IMR-90 (cell line): ENCODE measurements around the gene DCST2. TPM values are rescaled to one million over a fixed set of nuclear protein-coding genes. Genes with fewer than 3 reads are reported as not detected.

Experiments used
- ATAC-seq: fragments of 200-7000 bp; cut with Tn5 transposase; 2 replicates; pipeline ENCODE4 v1.9.1; 2020; ENCODE audit warnings: low read depth, mild to moderate bottlenecking, moderate library complexity
- BruUV-seq: library from RNA; stranded (reverse); fragments of 400-500 nt; replicated peaks from 2 replicates; lab custom pipeline; 2021; lab: Mats Ljungman, UMichigan
- CTCF ChIA-PET: fragments of 300-600 bp; formaldehyde crosslinking; extraction: SDS; loops from one replicate; lab custom pipeline; 2021; ENCODE audit warnings: antibody characterized with exemption; lab: Yijun Ruan, JAX
- POLR2A ChIA-PET: fragments of 300-600 bp; sonication (Branson Sonifier 250); formaldehyde crosslinking; loops from one replicate; lab custom pipeline; 2022; ENCODE audit warnings: antibody characterized with exemption; ENCODE audit not compliant: unreplicated experiment; lab: Charles Lee
- DNase-seq: peaks from one replicate; pipeline ENCODE4 v3.0.0; 2013
- H2AFZ ChIP-seq: replicated peaks from 2 replicates; pipeline ENCODE3; 2013; ENCODE audit warnings: low read length, mild to moderate bottlenecking; ENCODE audit not compliant: poor library complexity
- H2AK5ac ChIP-seq: 2 replicates; pipeline ENCODE4 v1.6.1; 2013; ENCODE audit warnings: low read depth, low read length, inconsistent platforms
- H2AK9ac ChIP-seq: replicated peaks from 2 replicates; pipeline ENCODE3; 2013; ENCODE audit warnings: mild to moderate bottlenecking, low read depth, low read length, moderate library complexity; ENCODE audit not compliant: poor library complexity
- H2BK120ac ChIP-seq: 2 replicates; pipeline ENCODE4 v1.6.1; 2013; ENCODE audit warnings: low read depth, low read length, inconsistent platforms
- H2BK15ac ChIP-seq: 3 replicates; pipeline ENCODE4 v1.6.1; 2013; ENCODE audit warnings: low read depth, low read length, inconsistent platforms
- H2BK20ac ChIP-seq: 2 replicates; pipeline ENCODE4 v1.6.1; 2013; ENCODE audit warnings: low read depth, mild to moderate bottlenecking, inconsistent platforms, low read length, moderate library complexity
- H2BK5ac ChIP-seq: 2 replicates; pipeline ENCODE4 v1.6.1; 2013; ENCODE audit warnings: mild to moderate bottlenecking, low read depth, low read length, inconsistent platforms; ENCODE audit not compliant: poor library complexity, severe bottlenecking
- H3K14ac ChIP-seq: replicated peaks from 2 replicates; pipeline ENCODE4 v1.6.1; 2013; ENCODE audit warnings: low read depth, low read length, inconsistent platforms
- H3K18ac ChIP-seq: 2 replicates; pipeline ENCODE4 v1.6.1; 2013; ENCODE audit warnings: low read depth, low read length, control low read depth
- H3K23ac ChIP-seq: 2 replicates; pipeline ENCODE4 v1.6.1; 2013; ENCODE audit warnings: low read depth, low read length, inconsistent platforms
- H3K27ac ChIP-seq: 2 replicates; pipeline ENCODE4 v1.5.1; 2013; ENCODE audit warnings: mild to moderate bottlenecking, control low read depth, low read length; ENCODE audit not compliant: insufficient read depth
- H3K27me3 ChIP-seq: 2 replicates; pipeline ENCODE4 v1.6.1; 2013; ENCODE audit warnings: low read length; ENCODE audit not compliant: control insufficient read depth, insufficient read depth
- H3K36me3 ChIP-seq: 2 replicates; pipeline ENCODE4 v1.6.1; 2013; ENCODE audit warnings: low read length, mixed read lengths; ENCODE audit not compliant: control insufficient read depth, insufficient read depth
- H3K4ac ChIP-seq: 2 replicates; pipeline ENCODE4 v1.6.1; 2013; ENCODE audit warnings: low read depth, low read length, inconsistent platforms
- H3K4me1 ChIP-seq: 2 replicates; pipeline ENCODE4 v1.6.1; 2013; ENCODE audit warnings: low read length, mixed read lengths; ENCODE audit not compliant: control insufficient read depth, insufficient read depth
- H3K4me2 ChIP-seq: 2 replicates; pipeline ENCODE4 v1.6.1; 2013; ENCODE audit warnings: low read depth, mild to moderate bottlenecking, control low read depth, low read length, moderate library complexity
- H3K4me3 ChIP-seq: 2 replicates; pipeline ENCODE4 v1.5.1; 2013; ENCODE audit warnings: low read depth, mild to moderate bottlenecking, control low read depth, low read length, moderate library complexity; ENCODE audit not compliant: insufficient read depth
- H3K56ac ChIP-seq: 2 replicates; pipeline ENCODE4 v1.6.1; 2013; ENCODE audit warnings: low read length, inconsistent platforms; ENCODE audit not compliant: insufficient read depth; ENCODE audit errors: extremely low read depth
- H3K79me1 ChIP-seq, 2 experiments: 2 replicates each; pipeline ENCODE4 v1.6.1; 2013; ENCODE audit warnings: low read length in 2 of 2, inconsistent platforms in 1 of 2, low read depth in 1 of 2
- H3K9ac ChIP-seq: 2 replicates; pipeline ENCODE4 v1.6.1; 2013; ENCODE audit warnings: low read depth, low read length, control low read depth
- H3K9me1 ChIP-seq: 2 replicates; pipeline ENCODE4 v1.6.1; 2013; ENCODE audit warnings: low read length, inconsistent platforms; ENCODE audit not compliant: insufficient read depth
- H3K9me3 ChIP-seq: 2 replicates; pipeline ENCODE4 v1.6.1; 2013; ENCODE audit warnings: low read length; ENCODE audit not compliant: control insufficient read depth, insufficient read depth
- H4K20me1 ChIP-seq: 2 replicates; pipeline ENCODE4 v1.6.1; 2013; ENCODE audit warnings: low read length, inconsistent platforms; ENCODE audit not compliant: insufficient read depth
- H4K5ac ChIP-seq: 2 replicates; pipeline ENCODE4 v1.6.1; 2013; ENCODE audit warnings: mild to moderate bottlenecking, low read depth, low read length, control low read depth
- H4K8ac ChIP-seq, 2 experiments: 2 replicates each; pipeline ENCODE4 v1.6.1; 2013; ENCODE audit warnings: low read depth in 2 of 2, low read length in 2 of 2, control low read depth in 1 of 2, inconsistent platforms in 1 of 2
- H4K91ac ChIP-seq: 2 replicates; pipeline ENCODE4 v1.6.1; 2013; ENCODE audit warnings: low read depth, low read length, inconsistent platforms; ENCODE audit not compliant: insufficient read depth
- BHLHE40 ChIP-seq: fragments of 150-350 bp; IDR thresholded peaks from 2 replicates; pipeline ENCODE4 v1.6.1; 2016; ENCODE audit warnings: mild to moderate bottlenecking, low read depth, low read length
- CEBPB ChIP-seq: IDR thresholded peaks from 2 replicates; pipeline ENCODE4 v1.6.1; 2012; ENCODE audit warnings: low read depth, low read length, improper control_type of control experiment
- CHD1 ChIP-seq: IDR thresholded peaks from 2 replicates; pipeline ENCODE4 v1.6.1; 2012; ENCODE audit warnings: low read depth, low read length, improper control_type of control experiment
- ELK1 ChIP-seq: fragments of 150-350 bp; IDR thresholded peaks from 2 replicates; pipeline ENCODE4 v1.6.1; 2016; ENCODE audit warnings: low read depth, mild to moderate bottlenecking, low read length, moderate library complexity, borderline replicate concordance
- FOS ChIP-seq: fragments of 150-350 bp; IDR thresholded peaks from 2 replicates; pipeline ENCODE4 v1.6.1; 2016; ENCODE audit warnings: low read depth, low read length
- MAZ ChIP-seq: IDR thresholded peaks from 2 replicates; pipeline ENCODE4 v1.6.1; 2012; ENCODE audit warnings: low read depth, mild to moderate bottlenecking, low read length, improper control_type of control experiment, moderate library complexity, borderline replicate concordance
- NFE2L2 ChIP-seq: fragments of 150-350 bp; IDR thresholded peaks from 2 replicates; pipeline ENCODE4 v1.6.1; 2016; ENCODE audit warnings: low read depth, mild to moderate bottlenecking, low read length
- POLR2A ChIP-seq: IDR thresholded peaks from 2 replicates; pipeline ENCODE4 v1.6.1; 2012; ENCODE audit warnings: mild to moderate bottlenecking, low read depth, low read length
- RAD21 ChIP-seq: IDR thresholded peaks from 2 replicates; pipeline ENCODE4 v1.6.1; 2012; ENCODE audit warnings: low read length, improper control_type of control experiment
- RCOR1 ChIP-seq: IDR thresholded peaks from 2 replicates; pipeline ENCODE4 v1.6.1; 2012; ENCODE audit warnings: mild to moderate bottlenecking, low read length, improper control_type of control experiment; ENCODE audit not compliant: insufficient replicate concordance
- USF2 ChIP-seq: fragments of 150-350 bp; IDR thresholded peaks from 2 replicates; pipeline ENCODE4 v1.6.1; 2017; ENCODE audit warnings: mild to moderate bottlenecking, antibody characterized with exemption, low read length, low read depth
- WGBS, 2 experiments: methylation state at CpG; one replicate each; pipeline versions ENCODE4 v1.1.5 to v1.1.7; 2013; ENCODE audit warnings: missing lambda C conversion rate in 2 of 2; ENCODE audit not compliant: insufficient read length in 1 of 2; ENCODE audit errors: extremely low coverage in 2 of 2; 5-methylcytosine and 5-hydroxymethylcytosine counted together
- dilution Hi-C: fragments of 300-500 bp; cut with HindIII; formaldehyde crosslinking; loops from one replicate; pipeline ENCODE4 v1.14.3; 2018; ENCODE audit warnings: low sequenced_read_pairs; ENCODE audit not compliant: unreplicated experiment
- in situ Hi-C: fragments of 300-500 bp; cut with MboI; formaldehyde crosslinking; loops from 3 replicates; pipeline ENCODE4 v1.14.3; 2019; ENCODE audit warnings: low sequenced_read_pairs, inconsistent platforms, mixed read lengths
- intact Hi-C: fragments of 100-400 bp; cut with micrococcal nuclease; formaldehyde crosslinking; loops from 2 replicates; pipeline ENCODE4 v1.10.0; 2022
- polyA plus RNA-seq, 3 experiments: library from polyadenylated mRNA; depleted of rRNA; stranded (reverse); fragments of >200 nt; gene quantifications; 2 replicates each; pipeline ENCODE4 v1.2.3, GENCODE V29; 2012; ENCODE audit warnings: low replicate concordance in 1 of 3
- total RNA-seq: library from RNA; depleted of rRNA; stranded (reverse); fragments of >200 nt; gene quantifications from 2 replicates; pipeline ENCODE4 v1.2.3, GENCODE V29; 2012

DCST2 gene
- total and polyA plus RNA-seq, 2 of the 4 experiments (the other 2 are of a cell fraction): 0.14 TPM; not detected in 1

GRCh38 chr1:154989195-154989860 is 44.3 kb downstream of the DCST2 start:
- Histone ChIP-seq H3K14ac (no peak overlapping the region), H2BK20ac (no peak overlapping the region), H3K9me1 (peaks cover 10% of the 10 kb centered on the region), H3K4me2 (no peak overlapping the region), H3K27me3 (no peaks in the 10 kb centered on the region), H3K56ac (no peak overlapping the region), H3K27ac (no peak overlapping the region), H4K91ac (no peak overlapping the region), H2BK5ac (no peak overlapping the region), H3K18ac (no peak overlapping the region), H3K4ac (no peak overlapping the region), H4K20me1 (peaks cover 12% of the 10 kb centered on the region; the same call in 1 of the 2 replicates), H3K23ac (no peak overlapping the region), H2AFZ (peak overlapping the region; percentile 63), H3K9me3 (no peaks in the 10 kb centered on the region), H2BK15ac (no peak overlapping the region), H4K8ac (no peak overlapping the region), H2AK5ac (no peak overlapping the region), H3K4me3 (no peak overlapping the region), H3K36me3 (peaks cover 28% of the 10 kb centered on the region), H2BK120ac (no peak overlapping the region), H3K79me1 (peaks cover 18 to 53% of the 10 kb centered on the region in 2 experiments), H3K9ac (no peak overlapping the region), H3K4me1 (peaks cover 4% of the 10 kb centered on the region; the same call in 1 of the 2 replicates), H4K5ac (no peak overlapping the region), H2AK9ac (no peak overlapping the region)
- ChIA-PET POLR2A (no interaction called here), CTCF (no interaction called here)
- intact Hi-C loops: no loop called here
- no CpG with 5 or more reads among the region's 3 CpGs for WGBS, 2 experiments
- DNase-seq (no peak), ATAC-seq (no peak)
- in situ Hi-C loops: no loop called here
- dilution Hi-C loops: no loop called here
- no TSS peak for BruUV-seq
- TF ChIP-seq FOS: no peak
- TF ChIP-seq NFE2L2: no peak
- no peak for TF ChIP-seq RAD21
- no peak for TF ChIP-seq MAZ
- no peak for TF ChIP-seq BHLHE40
- TF ChIP-seq ELK1: no peak
- TF ChIP-seq CEBPB: no peak
- TF ChIP-seq RCOR1: no peak
- no peak for TF ChIP-seq POLR2A
- TF ChIP-seq USF2: no peak
- no peak for TF ChIP-seq CHD1
